Measurements from ENCODE around the gene LSM14A. TPM values are rescaled to one million over a fixed set of nuclear protein-coding genes. Genes with fewer than 3 reads are reported as not detected.
A peak's percentile ranks its signal among the peaks of the same experiment; 100 is the strongest.
"Not testable (repeated sequence)": the region's sequence is repeated elsewhere in the genome, so short reads cannot be mapped to it uniquely, and the experiment has no call there.

Gene LSM14A
- total RNA-seq, 2 donors from 2014 or later, result 145 to 189 TPM

DNA sequence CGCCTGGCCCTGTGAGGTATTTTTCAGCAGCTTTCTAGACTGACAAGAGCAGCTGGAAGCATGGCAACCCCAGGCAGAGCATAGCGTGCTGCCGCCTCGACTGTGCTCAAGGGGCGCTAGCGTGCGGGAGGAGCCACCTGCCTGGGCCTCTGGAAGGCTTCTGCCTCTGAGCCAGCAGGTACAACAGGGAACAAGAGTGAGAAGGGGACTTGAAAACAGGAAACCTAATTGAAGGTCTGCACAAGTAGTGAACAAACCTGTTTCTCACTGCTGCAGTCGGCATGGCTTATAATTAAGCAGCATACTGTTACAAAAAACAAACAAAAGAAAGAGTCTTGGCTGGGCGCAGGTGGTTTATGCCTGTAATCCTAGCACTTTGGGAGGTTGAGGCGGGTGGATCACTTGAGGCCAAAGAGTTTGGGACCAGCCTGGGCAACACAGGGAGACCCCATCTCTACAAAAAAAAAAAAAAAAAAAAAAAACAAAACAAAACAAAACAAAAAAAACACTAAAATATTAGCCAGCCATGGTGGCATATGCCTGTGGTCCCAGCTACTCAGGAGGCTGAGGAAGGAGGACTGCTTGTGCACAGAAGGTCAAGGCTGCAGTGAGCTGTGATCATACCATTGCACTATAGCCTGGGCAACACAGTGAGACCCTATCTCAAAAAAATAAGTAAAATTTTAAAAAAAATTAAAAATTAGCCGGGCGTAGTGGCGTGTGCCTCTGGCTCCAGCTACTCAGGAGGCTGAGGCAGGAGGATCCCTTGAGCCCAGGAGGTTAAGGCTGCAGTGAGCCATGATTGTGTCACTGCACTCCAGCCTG lies 69.4 kb downstream of the LSM14A start:
- Histone ChIP-seq H3K4me1 (replicated peaks) (no peaks in the 10 kb centered on the region), H3K9me3 (no peaks in the 10 kb centered on the region), H3K36me3 (no peaks in the 10 kb centered on the region), H3K27ac (peak overlapping the region in 1 of 2 donors; percentile 43), H3K27me3 (replicated peaks; ENCODE audit: insufficient read depth) (no peaks in the 10 kb centered on the region), H3K4me3 (no peak overlapping the region)
- 56% methylated on average over 13 of the region's 13 CpGs for WGBS
- TF ChIP-seq POLR2A (IDR thresholded peaks at IDR 0.05), result no peak
- TF ChIP-seq, protein P1, sequence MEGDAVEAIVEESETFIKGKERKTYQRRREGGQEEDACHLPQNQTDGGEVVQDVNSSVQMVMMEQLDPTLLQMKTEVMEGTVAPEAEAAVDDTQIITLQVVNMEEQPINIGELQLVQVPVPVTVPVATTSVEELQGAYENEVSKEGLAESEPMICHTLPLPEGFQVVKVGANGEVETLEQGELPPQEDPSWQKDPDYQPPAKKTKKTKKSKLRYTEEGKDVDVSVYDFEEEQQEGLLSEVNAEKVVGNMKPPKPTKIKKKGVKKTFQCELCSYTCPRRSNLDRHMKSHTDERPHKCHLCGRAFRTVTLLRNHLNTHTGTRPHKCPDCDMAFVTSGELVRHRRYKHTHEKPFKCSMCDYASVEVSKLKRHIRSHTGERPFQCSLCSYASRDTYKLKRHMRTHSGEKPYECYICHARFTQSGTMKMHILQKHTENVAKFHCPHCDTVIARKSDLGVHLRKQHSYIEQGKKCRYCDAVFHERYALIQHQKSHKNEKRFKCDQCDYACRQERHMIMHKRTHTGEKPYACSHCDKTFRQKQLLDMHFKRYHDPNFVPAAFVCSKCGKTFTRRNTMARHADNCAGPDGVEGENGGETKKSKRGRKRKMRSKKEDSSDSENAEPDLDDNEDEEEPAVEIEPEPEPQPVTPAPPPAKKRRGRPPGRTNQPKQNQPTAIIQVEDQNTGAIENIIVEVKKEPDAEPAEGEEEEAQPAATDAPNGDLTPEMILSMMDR (IDR thresholded peaks at IDR 0.05), result peak in 2 of 4 experiments; percentile 13 to 34
- TF ChIP-seq POLR2AphosphoS5 (IDR thresholded peaks at IDR 0.05), result peak; percentile 44
- intact Hi-C loops (cut with DNase I), result no loop called here
- no peak for DNase-seq (ENCODE audit: low spot score)

GRCh38 chr19:34243138-34243875 lies 71.0 kb downstream of the LSM14A start:
- H3K27ac ChIP-seq; intact Hi-C loops (cut with DNase I); DNase-seq (ENCODE audit: low spot score); H3K4me1 ChIP-seq (replicated peaks); H3K36me3 ChIP-seq; H3K27me3 ChIP-seq (replicated peaks; ENCODE audit: insufficient read depth); H3K4me3 ChIP-seq; H3K9me3 ChIP-seq: not testable (repeated sequence)
- 91% methylated on average over 10 of the region's 10 CpGs for WGBS

DNA sequence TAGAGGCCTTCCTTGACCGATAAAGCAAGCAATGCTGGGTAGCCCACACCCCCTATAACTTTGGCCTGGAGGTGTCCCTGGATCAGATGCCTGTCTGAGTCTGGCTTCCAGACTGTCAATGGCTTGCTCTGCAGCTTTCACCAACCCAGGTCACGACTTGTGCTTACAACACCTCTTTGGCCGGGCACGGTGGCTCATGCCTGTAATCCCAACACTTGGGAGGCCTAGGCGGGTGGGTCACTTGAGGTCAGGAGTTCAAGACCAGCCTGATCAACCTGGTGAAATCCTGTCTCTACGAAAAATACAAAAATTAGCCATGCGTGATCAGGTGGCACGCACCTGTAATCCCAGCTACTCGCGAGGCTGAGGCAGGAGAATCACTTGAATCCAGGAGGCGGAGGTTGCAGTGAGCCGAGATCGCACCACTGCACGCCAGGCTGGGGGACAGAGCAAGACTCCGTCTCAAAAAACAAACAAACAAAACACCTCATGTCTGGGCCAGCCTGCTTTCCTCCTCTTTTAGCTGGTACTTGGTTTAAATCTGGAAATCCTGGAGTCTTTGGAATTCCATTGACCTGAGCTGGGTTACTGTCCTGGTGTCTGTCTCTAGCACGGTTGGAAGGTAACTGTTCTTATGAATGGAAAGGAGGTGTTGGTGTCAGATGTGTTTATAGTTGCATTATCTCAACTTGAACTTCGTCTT lies 71.7 kb downstream of the LSM14A start:
- no peaks in the 10 kb centered on the region for H3K4me1 ChIP-seq (replicated peaks)
- WGBS, result 75% methylated on average over 17 of the region's 17 CpGs
- H3K27me3 ChIP-seq (replicated peaks; ENCODE audit: insufficient read depth), result no peaks in the 10 kb centered on the region
- no peak for DNase-seq (ENCODE audit: low spot score)
- intact Hi-C loops (cut with DNase I), result no loop called here
- H3K36me3 ChIP-seq, result no peaks in the 10 kb centered on the region
- TF ChIP-seq, protein P1 (IDR thresholded peaks at IDR 0.05), result no peak
- TF ChIP-seq POLR2AphosphoS5 (IDR thresholded peaks at IDR 0.05), result no peak
- TF ChIP-seq POLR2A (IDR thresholded peaks at IDR 0.05), result no peak
- H3K9me3 ChIP-seq, result no peaks in the 10 kb centered on the region
- H3K27ac ChIP-seq, result no peak overlapping the region
- H3K4me3 ChIP-seq, result no peak overlapping the region

- H3K27ac ChIP-seq, result no peak overlapping the region
- TF ChIP-seq POLR2AphosphoS5 (IDR thresholded peaks at IDR 0.05), result no peak
- TF ChIP-seq POLR2A (IDR thresholded peaks at IDR 0.05), result no peak
- TF ChIP-seq, protein P1 (IDR thresholded peaks at IDR 0.05), result no peak
- WGBS, result 63% methylated on average over 13 of the region's 13 CpGs
- no peak overlapping the region for H3K4me3 ChIP-seq
- H3K27me3 ChIP-seq (replicated peaks; ENCODE audit: insufficient read depth), result no peaks in the 10 kb centered on the region
- H3K9me3 ChIP-seq, result no peaks in the 10 kb centered on the region
- no peaks in the 10 kb centered on the region for H3K36me3 ChIP-seq
- H3K4me1 ChIP-seq (replicated peaks), result no peaks in the 10 kb centered on the region
- intact Hi-C loops (cut with DNase I), result no loop called here
- no peak for DNase-seq (ENCODE audit: low spot score)
Measured at GRCh38 chr19:34244611-34245299, 72.5 kb downstream of the LSM14A start.

- H3K4me1 ChIP-seq (replicated peaks), result no peaks in the 10 kb centered on the region
- TF ChIP-seq, protein P1 (IDR thresholded peaks at IDR 0.05), result no peak
- TF ChIP-seq POLR2A (IDR thresholded peaks at IDR 0.05), result no peak
- no peak for TF ChIP-seq POLR2AphosphoS5 (IDR thresholded peaks at IDR 0.05)
- H3K27me3 ChIP-seq (replicated peaks; ENCODE audit: insufficient read depth), result no peaks in the 10 kb centered on the region
- no peak overlapping the region for H3K27ac ChIP-seq
- H3K36me3 ChIP-seq, result no peaks in the 10 kb centered on the region
- 74% methylated on average over 4 of the region's 4 CpGs for whole genome bisulfite sequencing
- no peaks in the 10 kb centered on the region for H3K9me3 ChIP-seq
- no peak for DNase-seq (ENCODE audit: low spot score)
- H3K4me3 ChIP-seq, result no peak overlapping the region
- intact Hi-C loops (cut with DNase I), result no loop called here
Measured at GRCh38 chr19:34246340-34246739, 74.0 kb downstream of the LSM14A start.

All from prostate gland (tissue), 2 donors.